Endothelial cell of umbilical vein (primary cell): ENCODE data around the gene RNF25.
"Not testable (repeated sequence)": the region's sequence is repeated elsewhere in the genome, so short reads cannot be mapped to it uniquely, and the experiment has no call there.

Experiments used
- GATA2 ChIP-seq: IDR thresholded peaks from 2 replicates; pipeline ENCODE4 v1.7.0; 2011; ENCODE audit warnings: low read depth, mild to moderate bottlenecking, moderate library complexity, mixed read lengths, low read length; ENCODE audit not compliant: insufficient read length, insufficient read depth
- JUN ChIP-seq: IDR thresholded peaks from 2 replicates; pipeline ENCODE4 v1.6.1; 2011; ENCODE audit warnings: borderline replicate concordance, low read depth; ENCODE audit not compliant: insufficient read length, insufficient read depth
- POLR2A ChIP-seq: IDR thresholded peaks from 2 replicates; pipeline ENCODE4 v1.6.1; 2012; ENCODE audit warnings: low read depth, mild to moderate bottlenecking, control low read depth, low read length
- POLR2AphosphoS5 ChIP-seq: IDR thresholded peaks from 2 replicates; pipeline ENCODE4 v1.6.1; 2012; ENCODE audit warnings: low read depth, mild to moderate bottlenecking, control low read depth, low read length, moderate library complexity; ENCODE audit not compliant: insufficient read depth
- TF ChIP-seq, protein P1 (sequence below), 2 donors: IDR thresholded peaks; 1 replicate in 1 of 2; 2 replicates in 1 of 2; pipeline ENCODE4 v1.5.1; 2011; ENCODE audit warnings: low read length in 2 of 2, mild to moderate bottlenecking in 2 of 2, moderate library complexity in 2 of 2, control low read depth in 1 of 2, inconsistent platforms in 1 of 2, low read depth in 1 of 2; ENCODE audit not compliant: insufficient read depth in 1 of 2; ENCODE audit errors: extremely low read depth in 1 of 2
- TF ChIP-seq, protein P2 (sequence below): IDR thresholded peaks from 2 replicates; pipeline ENCODE4 v1.6.1; 2011; ENCODE audit not compliant: insufficient read depth, insufficient read length

DNA sequence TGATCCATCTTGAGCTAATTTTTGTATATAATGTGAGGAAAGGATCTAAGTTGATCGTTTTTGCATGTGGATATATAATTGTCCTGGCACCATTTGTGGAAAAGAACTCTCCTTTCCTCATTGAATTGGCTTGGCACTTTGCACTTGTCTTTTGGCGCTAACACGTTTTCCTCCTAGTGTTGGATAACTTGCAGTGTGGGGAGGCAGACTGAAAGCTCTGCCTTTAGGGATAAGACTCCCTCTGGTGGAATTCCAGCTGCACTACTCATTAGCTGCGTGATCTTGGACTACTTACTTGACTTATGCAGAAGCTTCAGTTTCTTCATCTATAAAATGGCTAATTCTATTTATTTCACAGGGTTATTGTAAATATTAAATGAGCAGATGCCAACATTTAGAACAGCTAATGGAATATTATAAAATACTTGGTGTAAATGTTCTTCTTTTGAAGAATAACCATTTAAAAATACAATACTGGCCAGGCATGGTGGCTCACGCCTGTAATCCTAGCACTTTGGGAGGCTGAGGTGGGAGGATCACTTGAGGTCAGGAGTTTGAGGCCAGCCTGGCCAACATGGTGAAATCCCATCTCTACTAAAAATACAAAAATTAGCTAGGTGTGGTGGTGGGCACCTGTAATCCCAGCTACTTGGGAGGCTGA is 15.7 kb upstream of the RNF25 start:
- TF ChIP-seq, protein P1, sequence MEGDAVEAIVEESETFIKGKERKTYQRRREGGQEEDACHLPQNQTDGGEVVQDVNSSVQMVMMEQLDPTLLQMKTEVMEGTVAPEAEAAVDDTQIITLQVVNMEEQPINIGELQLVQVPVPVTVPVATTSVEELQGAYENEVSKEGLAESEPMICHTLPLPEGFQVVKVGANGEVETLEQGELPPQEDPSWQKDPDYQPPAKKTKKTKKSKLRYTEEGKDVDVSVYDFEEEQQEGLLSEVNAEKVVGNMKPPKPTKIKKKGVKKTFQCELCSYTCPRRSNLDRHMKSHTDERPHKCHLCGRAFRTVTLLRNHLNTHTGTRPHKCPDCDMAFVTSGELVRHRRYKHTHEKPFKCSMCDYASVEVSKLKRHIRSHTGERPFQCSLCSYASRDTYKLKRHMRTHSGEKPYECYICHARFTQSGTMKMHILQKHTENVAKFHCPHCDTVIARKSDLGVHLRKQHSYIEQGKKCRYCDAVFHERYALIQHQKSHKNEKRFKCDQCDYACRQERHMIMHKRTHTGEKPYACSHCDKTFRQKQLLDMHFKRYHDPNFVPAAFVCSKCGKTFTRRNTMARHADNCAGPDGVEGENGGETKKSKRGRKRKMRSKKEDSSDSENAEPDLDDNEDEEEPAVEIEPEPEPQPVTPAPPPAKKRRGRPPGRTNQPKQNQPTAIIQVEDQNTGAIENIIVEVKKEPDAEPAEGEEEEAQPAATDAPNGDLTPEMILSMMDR (IDR thresholded peaks at IDR 0.05; ENCODE audit: extremely low read depth in 1 of 2, insufficient read depth in 1 of 2, low read depth in 1 of 2, low read length in 2 of 2): peak; percentile 71 to 82
- TF ChIP-seq POLR2AphosphoS5, POLR2A, JUN, GATA2: not testable (repeated sequence)
- TF ChIP-seq, protein P2, sequence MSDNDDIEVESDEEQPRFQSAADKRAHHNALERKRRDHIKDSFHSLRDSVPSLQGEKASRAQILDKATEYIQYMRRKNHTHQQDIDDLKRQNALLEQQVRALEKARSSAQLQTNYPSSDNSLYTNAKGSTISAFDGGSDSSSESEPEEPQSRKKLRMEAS: not testable (repeated sequence)
